Measurements from ENCODE around the gene TXN.

Gene TXN

DNA sequence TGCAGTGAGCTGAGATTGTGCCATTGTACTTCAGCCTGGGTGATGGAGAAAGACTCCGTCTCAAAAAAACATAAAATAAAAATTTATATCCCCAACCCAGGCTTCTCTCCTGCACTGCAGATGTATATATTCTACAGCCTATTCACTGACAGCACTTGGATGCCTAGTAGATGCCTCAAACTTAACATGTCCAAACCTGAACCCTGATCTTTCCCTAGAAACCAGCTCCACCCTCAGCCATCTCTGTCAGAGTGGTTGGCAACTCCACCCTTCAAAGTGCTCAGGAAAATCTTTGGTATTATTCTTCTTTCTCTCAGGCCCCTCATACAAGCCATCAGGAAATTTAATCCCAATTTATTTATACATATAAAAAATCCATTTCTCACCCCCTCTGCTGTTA lies 36.9 kb upstream of the TXN start:
- no peaks in the 10 kb centered on the region for H3F3A ChIP-seq (ENCODE audit: insufficient read depth, low read length)
- no peaks in the 10 kb centered on the region for H4K20me1 ChIP-seq (ENCODE audit: insufficient read depth, low read length)
- no peak overlapping the region for H3K4me3 ChIP-seq (ENCODE audit: low read depth, low read length, poor library complexity, severe bottlenecking)
- H3K9me3 ChIP-seq (ENCODE audit: low read length) = no peaks in the 10 kb centered on the region
- TF ChIP-seq CTCF (IDR thresholded peaks at IDR 0.05; ENCODE audit: low read length) = no peak
- no peak for TF ChIP-seq EZH2 (IDR thresholded peaks at IDR 0.05; ENCODE audit: borderline replicate concordance, low read length)
- H3K4me1 ChIP-seq (ENCODE audit: insufficient read depth, low read length, severe bottlenecking) = no peaks in the 10 kb centered on the region
- H3K4me2 ChIP-seq (ENCODE audit: low read length) = no peak overlapping the region
- no peaks in the 10 kb centered on the region for H3K27me3 ChIP-seq (ENCODE audit: insufficient read depth, low read length)
- H3K79me2 ChIP-seq (ENCODE audit: insufficient read depth, low read length) = no peaks in the 10 kb centered on the region
- H3K9ac ChIP-seq (ENCODE audit: low read length) = no peak overlapping the region
- no peaks in the 10 kb centered on the region for H3K9me2 ChIP-seq (ENCODE audit: low read depth, low read length)
- no peak overlapping the region for H2AFZ ChIP-seq (ENCODE audit: low read length)
- H3K36me3 ChIP-seq (ENCODE audit: insufficient read depth, low read length) = no peaks in the 10 kb centered on the region
- H3K27ac ChIP-seq (ENCODE audit: low read depth, low read length, poor library complexity, severe bottlenecking) = no peak overlapping the region

- Histone ChIP-seq H3K4me3 (ENCODE audit: low read depth, low read length, poor library complexity, severe bottlenecking) (no peak overlapping the region), H4K20me1 (ENCODE audit: insufficient read depth, low read length) (no peaks in the 10 kb centered on the region), H2AFZ (ENCODE audit: low read length) (no peak overlapping the region), H3K4me1 (ENCODE audit: insufficient read depth, low read length, severe bottlenecking) (no peaks in the 10 kb centered on the region), H3K36me3 (ENCODE audit: insufficient read depth, low read length) (no peaks in the 10 kb centered on the region), H3K79me2 (ENCODE audit: insufficient read depth, low read length) (no peaks in the 10 kb centered on the region), H3K4me2 (ENCODE audit: low read length) (no peak overlapping the region), H3K27ac (ENCODE audit: low read depth, low read length, poor library complexity, severe bottlenecking) (no peak overlapping the region), H3K9me2 (ENCODE audit: low read depth, low read length) (no peaks in the 10 kb centered on the region), H3K9me3 (ENCODE audit: low read length) (no peaks in the 10 kb centered on the region), H3F3A (ENCODE audit: insufficient read depth, low read length) (no peaks in the 10 kb centered on the region), H3K9ac (ENCODE audit: low read length) (no peak overlapping the region), H3K27me3 (ENCODE audit: insufficient read depth, low read length) (no peaks in the 10 kb centered on the region)
- TF ChIP-seq CTCF (IDR thresholded peaks at IDR 0.05; ENCODE audit: low read length) = no peak
- no peak for TF ChIP-seq EZH2 (IDR thresholded peaks at IDR 0.05; ENCODE audit: borderline replicate concordance, low read length)
Observed at GRCh38 chr9:110291921-110292557, 35.7 kb upstream of the TXN start.

DNA sequence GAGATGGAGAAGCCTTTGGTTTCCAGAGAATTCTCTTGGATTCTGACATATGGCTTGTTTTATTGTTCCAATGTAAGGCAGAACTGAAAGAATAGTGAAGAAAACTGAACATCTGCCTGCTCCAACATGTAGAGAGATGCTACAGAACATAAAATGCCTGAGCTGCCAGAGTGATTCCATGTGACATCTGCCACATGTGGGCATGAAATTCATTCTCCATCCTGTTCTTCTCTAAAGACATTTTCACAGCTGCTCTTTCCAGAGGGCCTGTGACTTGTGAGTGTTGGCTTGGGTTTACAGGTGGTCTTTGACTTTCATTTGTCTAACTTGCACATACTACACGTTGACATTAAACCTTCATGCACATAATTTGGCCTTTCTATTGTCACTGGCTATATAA lies 33.7 kb upstream of the TXN start:
- Histone ChIP-seq H4K20me1 (ENCODE audit: insufficient read depth, low read length) (no peaks in the 10 kb centered on the region), H2AFZ (ENCODE audit: low read length) (no peak overlapping the region), H3K36me3 (ENCODE audit: insufficient read depth, low read length) (no peaks in the 10 kb centered on the region), H3F3A (ENCODE audit: insufficient read depth, low read length) (no peaks in the 10 kb centered on the region), H3K9me3 (ENCODE audit: low read length) (no peaks in the 10 kb centered on the region), H3K4me2 (ENCODE audit: low read length) (no peak overlapping the region), H3K27me3 (ENCODE audit: insufficient read depth, low read length) (no peaks in the 10 kb centered on the region), H3K27ac (ENCODE audit: low read depth, low read length, poor library complexity, severe bottlenecking) (no peak overlapping the region), H3K9ac (ENCODE audit: low read length) (no peak overlapping the region), H3K4me3 (ENCODE audit: low read depth, low read length, poor library complexity, severe bottlenecking) (no peak overlapping the region), H3K4me1 (ENCODE audit: insufficient read depth, low read length, severe bottlenecking) (no peaks in the 10 kb centered on the region), H3K9me2 (ENCODE audit: low read depth, low read length) (no peaks in the 10 kb centered on the region), H3K79me2 (ENCODE audit: insufficient read depth, low read length) (no peaks in the 10 kb centered on the region)
- TF ChIP-seq CTCF (IDR thresholded peaks at IDR 0.05; ENCODE audit: low read length) (no peak), EZH2 (IDR thresholded peaks at IDR 0.05; ENCODE audit: borderline replicate concordance, low read length) (no peak)
